ENCODE results near the gene GMDS. TPM values are rescaled to one million over a fixed set of nuclear protein-coding genes. Genes with fewer than 3 reads are reported as not detected.

GMDS gene
- total and polyA plus RNA-seq, 2 of the 4 experiments (the other 2 are of a cell fraction), result 7.3 to 21.9 TPM

DNA sequence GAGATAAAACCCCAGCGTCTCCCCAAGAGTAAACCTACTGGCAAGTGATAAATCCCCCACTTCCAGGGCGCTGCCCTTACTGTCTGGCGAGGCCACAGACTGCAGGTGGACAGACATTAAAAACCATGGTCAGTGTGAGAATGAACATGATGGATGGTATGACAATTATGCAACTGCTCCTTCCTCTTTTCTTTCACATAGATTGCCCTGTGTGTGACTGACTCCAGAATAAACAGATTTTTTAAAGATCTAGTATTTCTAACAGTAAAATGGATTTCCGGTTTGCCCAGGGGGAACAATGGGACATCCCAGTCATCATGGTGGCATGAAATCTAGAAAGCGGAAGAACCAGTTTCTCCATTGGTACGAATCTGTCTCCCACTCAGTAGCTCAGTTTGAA is 482.0 kb downstream of the GMDS start:
- H2AFZ ChIP-seq (replicated peaks; ENCODE audit: low read length, poor library complexity), result no peak overlapping the region
- WGBS, 2 experiments (ENCODE audit: extremely low coverage in 2 of 2, insufficient read length in 1 of 2), result 100% methylated on average over 1 of the region's 6 CpGs; no CpG with 5 or more reads in 1 of the 2 experiments
- ChIA-PET POLR2A (ENCODE audit: unreplicated experiment) (no interaction called here), CTCF (no interaction called here)
- H3K9me3 ChIP-seq (ENCODE audit: control insufficient read depth, insufficient read depth, low read length), result no peaks in the 10 kb centered on the region
- H3K9ac ChIP-seq (ENCODE audit: low read depth, low read length), result no peak overlapping the region
- no peak overlapping the region for H2AK5ac ChIP-seq (ENCODE audit: low read depth, low read length)
- in situ Hi-C loops (cut with MboI; ENCODE audit: low sequenced_read_pairs) (no loop called here), dilution Hi-C loops (cut with HindIII; ENCODE audit: low sequenced_read_pairs, unreplicated experiment) (no loop called here), intact Hi-C loops (cut with micrococcal nuclease) (no loop called here)
- H3K27me3 ChIP-seq (ENCODE audit: control insufficient read depth, insufficient read depth, low read length), result no peaks in the 10 kb centered on the region
- H3K14ac ChIP-seq (replicated peaks; ENCODE audit: low read depth, low read length), result no peak overlapping the region
- H3K79me1 ChIP-seq (ENCODE audit: low read depth in 1 of 2, low read length in 2 of 2), result no peaks in the 10 kb centered on the region
- TF ChIP-seq RCOR1 (IDR thresholded peaks at IDR 0.05; ENCODE audit: insufficient replicate concordance, low read length) (no peak), RAD21 (IDR thresholded peaks at IDR 0.05; ENCODE audit: low read length) (no peak), POLR2A (IDR thresholded peaks at IDR 0.05; ENCODE audit: low read depth, low read length) (no peak), MAZ (IDR thresholded peaks at IDR 0.05; ENCODE audit: borderline replicate concordance, low read depth, low read length) (no peak)
- TF ChIP-seq, protein P1, sequence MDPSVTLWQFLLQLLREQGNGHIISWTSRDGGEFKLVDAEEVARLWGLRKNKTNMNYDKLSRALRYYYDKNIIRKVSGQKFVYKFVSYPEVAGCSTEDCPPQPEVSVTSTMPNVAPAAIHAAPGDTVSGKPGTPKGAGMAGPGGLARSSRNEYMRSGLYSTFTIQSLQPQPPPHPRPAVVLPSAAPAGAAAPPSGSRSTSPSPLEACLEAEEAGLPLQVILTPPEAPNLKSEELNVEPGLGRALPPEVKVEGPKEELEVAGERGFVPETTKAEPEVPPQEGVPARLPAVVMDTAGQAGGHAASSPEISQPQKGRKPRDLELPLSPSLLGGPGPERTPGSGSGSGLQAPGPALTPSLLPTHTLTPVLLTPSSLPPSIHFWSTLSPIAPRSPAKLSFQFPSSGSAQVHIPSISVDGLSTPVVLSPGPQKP (IDR thresholded peaks at IDR 0.05; ENCODE audit: borderline replicate concordance, low read depth, low read length), result no peak
- H2AK9ac ChIP-seq (replicated peaks; ENCODE audit: low read depth, low read length, poor library complexity), result no peak overlapping the region
- H4K8ac ChIP-seq (ENCODE audit: low read depth in 2 of 2, low read length in 2 of 2), result no peak overlapping the region
- no peak overlapping the region for H3K27ac ChIP-seq (ENCODE audit: insufficient read depth, low read length)
- H2BK15ac ChIP-seq (ENCODE audit: low read depth, low read length), result no peak overlapping the region
- H2BK120ac ChIP-seq (ENCODE audit: low read depth, low read length), result no peak overlapping the region
- H4K20me1 ChIP-seq (ENCODE audit: insufficient read depth, low read length), result no peaks in the 10 kb centered on the region
- no peak overlapping the region for H2BK5ac ChIP-seq (ENCODE audit: low read depth, low read length, poor library complexity, severe bottlenecking)
- H4K5ac ChIP-seq (ENCODE audit: low read depth, low read length), result no peak overlapping the region
- ATAC-seq (ENCODE audit: low read depth), result no peak
- H3K56ac ChIP-seq (ENCODE audit: extremely low read depth, insufficient read depth, low read length), result no peak overlapping the region
- H3K18ac ChIP-seq (ENCODE audit: low read depth, low read length), result no peak overlapping the region
- DNase-seq, result no peak
- H3K23ac ChIP-seq (ENCODE audit: low read depth, low read length), result no peak overlapping the region
- no peak overlapping the region for H3K4me3 ChIP-seq (ENCODE audit: insufficient read depth, low read depth, low read length)
- no TSS peak for BruUV-seq (replicated peaks)
- H2BK20ac ChIP-seq (ENCODE audit: low read depth, low read length), result no peak overlapping the region
- H3K4me1 ChIP-seq (ENCODE audit: control insufficient read depth, insufficient read depth, low read length), result peaks cover 8% of the 10 kb centered on the region
- no peak overlapping the region for H3K4me2 ChIP-seq (ENCODE audit: low read depth, low read length)
- H3K4ac ChIP-seq (ENCODE audit: low read depth, low read length), result no peak overlapping the region
- H3K36me3 ChIP-seq (ENCODE audit: control insufficient read depth, insufficient read depth, low read length), result no peaks in the 10 kb centered on the region
- H4K91ac ChIP-seq (ENCODE audit: insufficient read depth, low read depth, low read length), result no peak overlapping the region
- H3K9me1 ChIP-seq (ENCODE audit: insufficient read depth, low read length), result peaks cover 4% of the 10 kb centered on the region; the same call in 1 of the 2 replicates
